GM20000 (cell line): Measurements from ENCODE around the gene FGF4.

Experiments used
- DNase-seq: peaks from one replicate; pipeline ENCODE4 v3.0.0; 2012; ENCODE audit warnings: low spot score
- CTCF ChIP-seq: IDR thresholded peaks from 2 replicates; pipeline ENCODE4 v1.5.1; 2012; ENCODE audit warnings: mild to moderate bottlenecking, control low read depth; ENCODE audit errors: extremely low read depth, missing control alignments

Gene FGF4

DNA sequence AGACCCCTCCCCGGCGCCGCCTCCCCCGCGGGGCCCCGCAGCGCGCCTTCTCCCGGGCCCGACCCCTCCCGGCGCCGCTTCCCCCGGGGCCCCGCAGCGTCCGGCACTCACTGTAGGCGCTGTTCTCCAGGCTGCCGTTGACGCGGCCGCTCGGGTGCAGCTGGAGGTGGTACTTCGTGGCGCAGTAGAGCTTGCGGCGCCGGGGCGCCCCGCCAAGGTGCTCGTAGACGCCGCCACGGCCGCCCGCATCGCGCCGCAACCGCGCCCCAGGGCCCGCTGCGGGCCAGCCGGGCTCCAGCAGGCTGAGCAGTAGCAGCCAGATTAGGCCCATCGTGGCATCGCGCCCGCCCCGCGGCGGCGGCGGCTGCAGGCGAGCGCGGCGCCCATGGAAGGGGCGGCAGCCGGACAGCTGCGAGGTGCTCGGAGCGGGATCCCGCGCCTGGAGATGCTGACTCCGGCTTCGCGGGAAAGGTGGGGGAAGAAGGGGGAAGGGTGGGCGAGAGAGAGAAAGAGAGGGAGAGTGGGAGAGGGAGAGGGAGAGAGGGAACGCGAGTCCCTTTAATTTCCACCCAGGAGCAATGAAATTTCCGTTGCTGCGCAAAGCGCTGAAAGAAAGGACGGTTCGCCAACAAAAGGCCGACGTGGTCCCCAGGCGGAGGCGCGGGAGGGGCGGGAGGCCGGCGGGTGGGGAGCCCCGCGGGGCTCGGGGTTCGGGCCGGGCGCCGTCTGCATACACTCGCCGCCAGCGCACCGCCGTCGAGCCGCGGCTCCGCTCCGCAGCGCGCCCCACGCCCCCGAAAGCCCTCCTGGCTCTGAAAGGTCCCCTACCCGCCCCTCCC lies 43.7 kb upstream of the FGF4 start, which contains the start of gene FGF3:
FGF3 (minus strand) TSS at position 814 of the 839 bp plus-strand sequence; CDS start at position 331, 483 bp downstream.
- no peak for TF ChIP-seq CTCF
- DNase-seq, result no peak

DNA sequence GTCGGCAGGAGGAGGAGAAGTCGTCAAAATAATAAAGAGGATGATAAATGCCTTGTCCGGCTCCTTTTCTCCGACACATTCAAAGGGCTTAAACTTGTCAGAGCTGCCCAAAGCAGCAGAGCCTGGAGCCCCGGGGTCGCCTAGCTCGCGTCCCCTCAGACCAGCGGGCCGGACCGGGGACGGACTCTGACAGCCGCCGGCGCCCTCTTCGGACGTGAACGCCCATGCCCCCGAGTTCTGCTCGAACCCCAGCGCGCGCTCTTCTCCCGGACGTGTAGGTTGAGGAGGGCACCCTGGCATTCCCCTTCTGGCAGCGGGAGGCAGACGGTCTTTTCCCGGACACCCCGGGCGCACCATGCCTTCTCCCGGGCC lies 43.1 kb upstream of the FGF4 start:
- DNase-seq, result no peak
- TF ChIP-seq CTCF, result no peak

DNA sequence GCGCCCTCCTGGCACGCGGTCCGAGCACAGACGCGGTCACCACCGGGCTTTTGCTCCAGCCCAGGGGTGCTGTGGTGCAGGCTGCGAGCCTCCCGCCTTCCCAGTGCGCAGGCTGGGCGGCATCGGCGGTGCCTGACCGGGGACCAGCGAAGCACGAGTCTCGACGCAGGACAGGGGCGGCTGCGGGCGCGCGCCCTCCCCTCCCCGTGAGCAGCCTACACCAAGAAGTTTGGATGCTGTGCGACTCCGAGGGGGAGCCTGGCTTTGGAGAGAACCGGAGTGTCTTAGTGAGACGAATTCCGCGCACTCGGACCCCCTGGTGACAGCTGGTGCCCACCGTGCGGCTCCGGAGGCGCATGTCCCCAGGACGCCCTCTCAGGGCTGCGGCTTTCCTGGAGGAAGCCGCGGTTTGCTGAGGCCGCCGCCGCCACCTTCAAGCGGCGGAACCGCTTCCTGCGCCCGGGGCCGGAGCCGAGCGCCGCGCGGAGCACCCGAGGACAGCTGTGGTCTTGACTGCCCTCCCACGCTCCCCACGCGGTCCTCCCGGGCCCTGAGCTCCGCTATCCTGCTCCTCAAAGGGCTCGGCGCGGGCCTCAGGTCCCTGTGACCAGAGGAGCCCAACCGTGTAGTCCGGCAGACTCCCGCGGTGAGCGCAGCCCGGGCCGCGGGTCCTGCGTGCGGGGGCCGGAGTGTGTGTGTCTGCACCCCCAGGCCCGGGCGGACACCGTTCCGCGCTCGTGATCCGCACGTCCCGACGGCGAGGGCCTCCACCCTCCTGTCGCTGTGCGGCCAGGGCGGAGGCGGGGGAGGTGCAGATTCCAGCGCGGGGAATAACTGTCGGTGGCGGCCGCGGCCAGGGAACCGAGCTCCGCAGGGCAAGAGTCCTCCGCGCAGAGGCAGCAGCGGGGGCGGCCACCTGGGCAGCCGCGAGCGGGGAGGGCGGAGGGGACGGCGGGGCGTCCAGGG lies 42.4 kb upstream of the FGF4 start:
- no peak for TF ChIP-seq CTCF
- DNase-seq, result peak; percentile 52

DNA sequence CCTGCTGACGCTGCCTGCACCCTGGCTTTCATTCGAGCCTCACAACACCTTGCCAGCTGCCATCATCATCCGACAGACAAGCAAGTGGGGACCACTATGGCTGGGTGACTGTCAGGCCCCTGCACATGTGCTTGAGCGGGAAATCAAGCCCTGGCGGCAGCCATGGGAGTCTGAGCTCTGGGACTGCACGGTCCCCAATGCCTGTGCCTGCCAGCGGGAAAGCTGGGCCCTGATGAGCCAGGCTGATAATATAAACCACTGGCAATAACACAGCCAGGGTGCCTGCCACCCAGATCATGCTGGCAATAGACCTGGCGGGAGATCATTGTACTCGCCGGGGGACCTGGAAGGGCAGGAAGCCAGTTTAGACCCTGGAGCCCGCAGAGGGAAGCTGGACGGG lies 41.5 kb upstream of the FGF4 start:
- no peak for DNase-seq
- TF ChIP-seq CTCF, result no peak

DNA sequence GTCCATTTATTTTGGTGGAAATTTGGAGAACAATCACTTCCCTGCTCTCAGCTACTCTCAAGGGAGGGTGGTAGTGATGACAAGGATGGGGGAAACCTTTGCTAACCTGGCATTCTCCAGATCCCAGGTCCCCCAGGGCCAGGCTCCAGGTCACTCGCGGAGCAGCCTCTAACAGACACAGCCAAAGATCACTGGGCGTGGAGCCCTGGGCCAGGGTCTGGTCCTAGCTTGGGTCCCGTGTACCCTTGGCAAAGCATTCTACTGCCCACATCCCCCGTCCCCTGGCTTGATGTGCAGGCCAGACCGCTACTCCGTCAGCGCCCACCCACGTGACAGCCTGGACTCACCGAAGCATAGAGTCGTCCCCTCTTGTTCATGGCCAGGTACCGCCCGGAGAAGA lies 40.8 kb upstream of the FGF4 start:
- DNase-seq, result no peak
- no peak for TF ChIP-seq CTCF

- no peak for DNase-seq
- TF ChIP-seq CTCF, result no peak
Measured at GRCh38 chr11:69814902-69815301, 39.8 kb upstream of the FGF4 start.

- TF ChIP-seq CTCF, result no peak
- no peak for DNase-seq
Measured at GRCh38 chr11:69814411-69814810, 39.3 kb upstream of the FGF4 start.
